ENCODE results near the gene BSN.

GRCh38 chr3:49658711-49659110 lies 104.4 kb downstream of the BSN start:
- TF ChIP-seq, protein P1, sequence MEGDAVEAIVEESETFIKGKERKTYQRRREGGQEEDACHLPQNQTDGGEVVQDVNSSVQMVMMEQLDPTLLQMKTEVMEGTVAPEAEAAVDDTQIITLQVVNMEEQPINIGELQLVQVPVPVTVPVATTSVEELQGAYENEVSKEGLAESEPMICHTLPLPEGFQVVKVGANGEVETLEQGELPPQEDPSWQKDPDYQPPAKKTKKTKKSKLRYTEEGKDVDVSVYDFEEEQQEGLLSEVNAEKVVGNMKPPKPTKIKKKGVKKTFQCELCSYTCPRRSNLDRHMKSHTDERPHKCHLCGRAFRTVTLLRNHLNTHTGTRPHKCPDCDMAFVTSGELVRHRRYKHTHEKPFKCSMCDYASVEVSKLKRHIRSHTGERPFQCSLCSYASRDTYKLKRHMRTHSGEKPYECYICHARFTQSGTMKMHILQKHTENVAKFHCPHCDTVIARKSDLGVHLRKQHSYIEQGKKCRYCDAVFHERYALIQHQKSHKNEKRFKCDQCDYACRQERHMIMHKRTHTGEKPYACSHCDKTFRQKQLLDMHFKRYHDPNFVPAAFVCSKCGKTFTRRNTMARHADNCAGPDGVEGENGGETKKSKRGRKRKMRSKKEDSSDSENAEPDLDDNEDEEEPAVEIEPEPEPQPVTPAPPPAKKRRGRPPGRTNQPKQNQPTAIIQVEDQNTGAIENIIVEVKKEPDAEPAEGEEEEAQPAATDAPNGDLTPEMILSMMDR (IDR thresholded peaks at IDR 0.05; ENCODE audit: insufficient read depth, low read length, poor library complexity, severe bottlenecking), result no peak
- TF ChIP-seq EZH2phosphoT487 (conservative IDR thresholded peaks at IDR 0.05; ENCODE audit: low read length), result no peak

Data from SU-DHL-6 (cell line).